GM04503 (cell line): ENCODE measurements around the gene FRYL.
"Not testable (repeated sequence)": the region's sequence is repeated elsewhere in the genome, so short reads cannot be mapped to it uniquely, and the experiment has no call there.

Source experiments
- DNase-seq: peaks from one replicate; pipeline ENCODE4 v3.0.0-alpha.2; 2012; ENCODE audit warnings: low read depth

FRYL gene

GRCh38 chr4:48745223-48745622 is 34.9 kb downstream of the FRYL start:
- DNase-seq: not testable (repeated sequence)

- no peak for DNase-seq
Observed at GRCh38 chr4:48742412-48742811, 37.7 kb downstream of the FRYL start.

GRCh38 chr4:48739560-48740019 is 40.5 kb downstream of the FRYL start:
- no peak for DNase-seq

- DNase-seq: no peak
Observed at GRCh38 chr4:48738856-48739255, 41.2 kb downstream of the FRYL start.

- not testable (repeated sequence) for DNase-seq
Observed at GRCh38 chr4:48728906-48729496, 51.1 kb downstream of the FRYL start.

- no peak for DNase-seq
Observed at GRCh38 chr4:48727666-48728459, 52.2 kb downstream of the FRYL start.

GRCh38 chr4:48725414-48725813 is 54.7 kb downstream of the FRYL start:
- DNase-seq: no peak

GRCh38 chr4:48722509-48723446 is 57.3 kb downstream of the FRYL start:
- no peak for DNase-seq

GRCh38 chr4:48720459-48720858 is 59.6 kb downstream of the FRYL start:
- DNase-seq: no peak

- DNase-seq: no peak
Observed at GRCh38 chr4:48718818-48719465, 61.1 kb downstream of the FRYL start.

GRCh38 chr4:48716285-48716684 is 63.8 kb downstream of the FRYL start:
- not testable (repeated sequence) for DNase-seq

GRCh38 chr4:48710446-48711209 is 69.5 kb downstream of the FRYL start:
- no peak for DNase-seq

GRCh38 chr4:48709901-48710300 is 70.2 kb downstream of the FRYL start:
- DNase-seq: no peak

- DNase-seq: no peak
Observed at GRCh38 chr4:48708610-48709009, 71.5 kb downstream of the FRYL start.

GRCh38 chr4:48706736-48707135 is 73.3 kb downstream of the FRYL start:
- no peak for DNase-seq

- DNase-seq: no peak
Observed at GRCh38 chr4:48705609-48706008, 74.5 kb downstream of the FRYL start.

GRCh38 chr4:48704091-48704802 is 75.8 kb downstream of the FRYL start:
- DNase-seq: no peak

- DNase-seq: no peak
Observed at GRCh38 chr4:48699475-48699874, 80.6 kb downstream of the FRYL start.

GRCh38 chr4:48698029-48698971 is 81.8 kb downstream of the FRYL start:
- DNase-seq: peak; percentile 68
